HG03066 (cell line): ENCODE results near the gene FAM13C.

Source experiments
- ATAC-seq: cut with Tn5 transposase; IDR thresholded peaks from one replicate; pipeline ENCODE4 v1.9.1; 2021; ENCODE audit warnings: low read depth; ENCODE audit not compliant: unreplicated experiment

The FAM13C gene

DNA sequence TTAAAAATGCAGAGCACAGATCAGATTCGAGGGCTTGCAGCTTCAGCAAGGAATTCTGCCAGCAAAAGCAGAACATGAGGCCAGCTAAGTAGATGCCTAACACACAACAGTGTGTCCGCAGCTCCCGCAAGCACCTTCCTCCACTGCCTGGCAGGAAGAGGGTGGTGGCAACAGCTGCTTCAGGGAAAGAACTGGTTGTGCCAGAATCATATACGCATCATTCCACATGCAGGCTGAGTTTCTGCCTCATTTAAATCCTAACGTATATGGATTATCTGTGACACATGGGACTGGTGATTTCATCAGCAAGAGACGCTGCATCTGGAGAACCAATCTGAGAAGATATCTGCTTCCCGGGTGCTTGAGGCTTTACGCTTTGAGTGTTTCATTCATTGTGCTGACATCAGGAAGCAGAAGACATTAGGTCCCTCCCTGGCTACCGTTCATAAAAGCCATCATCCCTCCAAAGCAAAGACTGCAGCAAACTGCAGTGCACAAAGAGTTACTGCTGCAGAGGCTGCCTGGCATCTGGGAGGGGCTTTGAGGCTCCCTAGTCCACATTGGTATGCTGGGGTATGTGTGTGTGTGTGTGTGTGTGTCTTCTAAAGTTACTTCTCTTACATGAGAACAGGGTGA lies 78.8 kb downstream of the FAM13C start:
- no peak for ATAC-seq

DNA sequence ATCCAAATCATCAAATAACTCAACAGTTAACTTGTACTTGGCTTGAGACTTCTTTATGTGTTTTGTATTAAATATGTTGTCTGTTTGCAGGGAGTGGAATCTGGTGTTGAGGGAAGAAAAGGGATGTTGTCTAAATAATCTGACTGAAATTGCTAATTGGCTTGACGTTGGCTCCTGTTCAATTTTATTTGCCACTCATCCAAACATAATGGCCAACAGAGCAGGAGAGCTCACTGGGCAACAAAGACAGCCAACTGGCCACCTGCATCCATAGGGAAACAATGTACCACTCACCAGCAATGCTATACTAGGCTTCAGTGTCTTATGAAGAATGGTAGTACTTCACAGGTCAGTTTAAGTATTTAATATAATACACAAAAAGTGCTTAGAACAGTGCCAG lies 80.5 kb downstream of the FAM13C start:
- no peak for ATAC-seq

- ATAC-seq = no peak
Measured at GRCh38 chr10:59279991-59280505, 82.3 kb downstream of the FAM13C start.

GRCh38 chr10:59279476-59279875 lies 82.9 kb downstream of the FAM13C start:
- no peak for ATAC-seq

DNA sequence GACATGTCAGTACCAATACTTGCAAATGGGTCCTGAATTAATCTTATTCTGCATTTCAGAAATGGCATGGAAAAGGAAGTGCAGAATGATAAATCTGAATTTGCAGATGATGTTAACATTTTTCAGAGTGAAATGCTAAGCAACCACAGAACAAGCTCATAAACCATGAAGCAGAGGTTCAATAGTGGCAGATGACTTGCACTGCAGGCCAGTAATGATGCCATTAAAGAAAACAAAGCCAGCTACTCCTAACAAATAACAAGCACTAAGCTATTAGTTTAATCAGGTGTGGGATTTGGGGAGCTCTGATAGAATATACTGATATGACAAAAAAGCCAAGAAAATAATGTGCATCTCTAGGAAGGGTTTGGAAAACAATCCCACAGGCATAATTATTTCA lies 85.4 kb downstream of the FAM13C start:
- no peak for ATAC-seq

GRCh38 chr10:59276133-59276532 lies 86.2 kb downstream of the FAM13C start:
- ATAC-seq = no peak

GRCh38 chr10:59273445-59273844 lies 88.9 kb downstream of the FAM13C start:
- ATAC-seq = no peak

DNA sequence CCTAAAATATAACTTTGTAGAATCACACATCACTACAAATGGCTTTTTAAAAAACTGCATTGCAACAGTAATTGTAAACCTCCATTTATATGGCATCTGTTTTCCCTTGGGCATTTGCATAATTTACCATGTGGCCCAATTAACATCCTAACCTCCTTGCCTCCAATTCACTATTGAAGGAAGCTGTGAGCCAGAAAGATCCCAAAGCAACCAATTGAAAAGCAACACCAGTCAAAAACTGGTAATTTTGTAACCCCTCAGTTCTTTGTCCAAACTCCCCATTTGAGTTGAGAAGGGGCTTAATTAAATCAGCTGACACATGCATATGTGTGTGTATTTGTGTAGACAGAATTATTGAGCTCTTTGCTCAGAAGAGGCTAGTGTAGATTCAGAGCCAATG lies 90.3 kb downstream of the FAM13C start:
- ATAC-seq = no peak

DNA sequence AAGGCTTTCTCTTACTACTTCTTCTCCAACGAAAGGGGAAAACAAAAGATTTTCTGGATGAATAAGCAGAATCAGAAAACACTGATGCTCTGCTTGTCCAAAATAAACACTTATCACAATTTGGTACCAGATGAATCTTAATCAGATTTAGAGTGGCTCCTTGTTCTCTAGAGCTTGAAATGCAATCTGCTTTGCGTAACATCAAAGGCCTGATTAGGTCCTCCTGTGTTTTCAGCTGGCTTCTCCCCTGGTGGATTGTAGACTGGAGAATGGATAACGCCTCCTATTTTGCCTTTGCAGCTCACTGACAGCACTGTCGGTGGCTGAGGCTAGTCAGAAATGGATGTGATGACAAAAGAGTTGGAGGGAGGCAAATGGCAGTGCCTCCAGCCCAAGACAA lies 91.2 kb downstream of the FAM13C start:
- no peak for ATAC-seq

- no peak for ATAC-seq
Measured at GRCh38 chr10:59270492-59270891, 91.9 kb downstream of the FAM13C start.

- no peak for ATAC-seq
Measured at GRCh38 chr10:59269651-59270050, 92.7 kb downstream of the FAM13C start.

- no peak for ATAC-seq
Measured at GRCh38 chr10:59268460-59268859, 93.9 kb downstream of the FAM13C start.

- ATAC-seq = no peak
Measured at GRCh38 chr10:59266321-59266720, 96.0 kb downstream of the FAM13C start.

DNA sequence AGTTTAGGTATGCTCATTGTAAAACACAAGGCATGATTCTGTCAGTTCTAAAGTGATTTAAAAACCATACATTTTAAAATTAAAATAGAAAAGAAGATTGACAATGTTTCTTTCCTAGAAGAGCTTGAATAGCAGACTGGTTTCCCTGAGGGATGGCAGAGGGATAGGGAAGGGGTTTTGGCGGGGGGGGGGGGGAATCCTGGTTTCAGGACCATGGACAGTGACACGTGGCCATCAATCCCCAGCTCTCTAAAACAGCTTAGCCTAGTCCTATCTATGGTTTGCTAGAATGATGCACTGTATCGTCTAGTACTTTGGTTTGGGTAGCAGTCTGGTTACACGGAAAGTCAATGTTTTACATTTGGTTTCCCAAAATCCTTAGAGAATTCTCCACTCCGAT lies 97.2 kb downstream of the FAM13C start:
- no peak for ATAC-seq

GRCh38 chr10:59258890-59259289 lies 103.5 kb downstream of the FAM13C start:
- ATAC-seq = no peak

DNA sequence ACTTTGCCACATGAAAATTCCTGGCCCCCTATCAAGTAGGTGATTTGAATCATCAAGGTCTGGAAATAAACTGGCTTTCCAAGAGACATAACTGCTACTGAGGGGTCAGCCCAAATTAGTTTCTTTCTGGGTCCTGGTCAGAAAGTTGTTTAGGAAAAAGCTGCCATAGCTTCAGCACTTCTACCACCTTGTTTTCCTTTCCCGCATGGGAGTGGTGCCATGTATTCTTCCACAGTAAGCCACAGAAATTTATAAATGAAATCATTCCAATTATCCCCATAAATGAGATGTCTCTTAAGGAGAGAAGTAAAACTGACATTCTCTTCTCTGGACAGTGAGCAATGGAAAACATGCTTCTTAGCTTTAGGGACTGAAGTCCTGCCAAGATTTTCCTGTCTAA lies 105.1 kb downstream of the FAM13C start:
- no peak for ATAC-seq

GRCh38 chr10:59255463-59255862 lies 106.9 kb downstream of the FAM13C start:
- ATAC-seq = no peak

GRCh38 chr10:59252491-59252890 lies 109.9 kb downstream of the FAM13C start:
- no peak for ATAC-seq

DNA sequence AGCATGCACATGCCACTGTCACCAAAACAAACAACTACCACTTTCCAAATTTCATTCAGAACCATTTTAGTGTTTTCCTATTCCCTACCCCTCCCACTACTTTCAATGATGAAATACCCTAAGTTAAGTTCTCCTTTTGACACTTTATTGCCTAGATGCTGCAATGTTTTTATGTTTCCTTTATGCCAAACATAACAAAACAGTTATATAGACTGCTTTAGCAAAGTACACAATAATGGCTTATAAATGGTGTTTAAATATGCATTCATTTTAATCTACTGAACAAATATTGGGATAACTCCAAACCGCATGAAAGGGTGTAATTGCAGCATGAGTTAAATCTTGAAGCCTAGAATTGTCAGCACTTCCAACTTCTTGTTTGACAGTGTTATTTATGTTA lies 116.7 kb downstream of the FAM13C start:
- ATAC-seq = no peak

DNA sequence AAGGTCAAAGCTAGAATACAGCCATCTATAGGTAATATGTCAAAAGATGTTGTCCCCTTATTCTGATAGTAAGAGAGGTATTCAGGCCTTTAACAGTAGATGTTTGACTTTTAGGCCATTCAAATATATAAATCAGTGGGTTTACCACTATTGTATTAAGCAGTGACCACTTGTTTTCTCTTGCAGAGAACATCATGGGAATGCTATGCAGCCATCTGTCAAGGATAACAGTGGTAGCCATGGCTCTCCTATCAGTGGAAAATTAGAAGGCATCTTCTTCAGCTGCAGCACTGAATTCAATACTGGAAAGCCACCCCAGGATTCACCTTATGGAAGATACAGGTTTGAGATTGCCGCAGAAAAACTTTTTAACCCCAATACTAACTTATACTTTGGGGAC lies 117.5 kb downstream of the FAM13C start:
- no peak for ATAC-seq

- no peak for ATAC-seq
Measured at GRCh38 chr10:59243611-59244195, 118.6 kb downstream of the FAM13C start.

DNA sequence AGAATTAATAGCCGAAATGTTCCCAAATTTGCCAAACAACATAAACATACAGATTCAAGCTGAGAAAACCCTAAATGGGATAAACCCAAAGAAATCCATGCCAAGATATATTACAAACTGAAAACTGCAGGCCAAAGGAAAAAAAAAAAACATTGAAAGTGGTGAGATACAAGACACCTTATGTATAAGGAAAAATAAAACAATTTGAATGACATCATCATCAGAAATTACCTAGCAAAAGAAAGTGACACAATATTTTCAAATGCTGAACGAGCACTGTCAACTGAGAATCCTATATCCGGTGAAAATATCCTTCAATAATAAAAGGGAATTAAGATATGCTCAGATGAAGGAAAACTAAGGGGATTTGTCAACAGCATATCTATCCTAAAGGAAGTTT lies 119.4 kb downstream of the FAM13C start:
- ATAC-seq = no peak

GRCh38 chr10:59242057-59242456 lies 120.3 kb downstream of the FAM13C start:
- no peak for ATAC-seq
